Measurements from ENCODE around the gene TEX10.

Gene TEX10

GRCh38 chr9:100287186-100287585 is 65.6 kb downstream of the TEX10 start:
- DNase-seq (ENCODE audit: low read depth), result no peak
- H3K4me3 ChIP-seq (ENCODE audit: low read length), result no peak overlapping the region
- TF ChIP-seq CTCF (IDR thresholded peaks at IDR 0.05; ENCODE audit: insufficient read depth, low read depth, low read length, missing control alignments), result no peak

- TF ChIP-seq CTCF (IDR thresholded peaks at IDR 0.05; ENCODE audit: insufficient read depth, low read depth, low read length, missing control alignments), result no peak
- no peak overlapping the region for H3K4me3 ChIP-seq (ENCODE audit: low read length)
- no peak for DNase-seq (ENCODE audit: low read depth)
Observed at GRCh38 chr9:100286257-100286656, 66.5 kb downstream of the TEX10 start.

- no peak for TF ChIP-seq CTCF (IDR thresholded peaks at IDR 0.05; ENCODE audit: insufficient read depth, low read depth, low read length, missing control alignments)
- no peak overlapping the region for H3K4me3 ChIP-seq (ENCODE audit: low read length)
- DNase-seq (ENCODE audit: low read depth), result no peak
Observed at GRCh38 chr9:100285601-100286000, 67.1 kb downstream of the TEX10 start.

GRCh38 chr9:100285080-100285479 is 67.7 kb downstream of the TEX10 start:
- no peak for TF ChIP-seq CTCF (IDR thresholded peaks at IDR 0.05; ENCODE audit: insufficient read depth, low read depth, low read length, missing control alignments)
- H3K4me3 ChIP-seq (ENCODE audit: low read length), result no peak overlapping the region
- DNase-seq (ENCODE audit: low read depth), result no peak

GRCh38 chr9:100284247-100284646 is 68.5 kb downstream of the TEX10 start:
- H3K4me3 ChIP-seq (ENCODE audit: low read length), result no peak overlapping the region
- no peak for TF ChIP-seq CTCF (IDR thresholded peaks at IDR 0.05; ENCODE audit: insufficient read depth, low read depth, low read length, missing control alignments)
- no peak for DNase-seq (ENCODE audit: low read depth)

DNA sequence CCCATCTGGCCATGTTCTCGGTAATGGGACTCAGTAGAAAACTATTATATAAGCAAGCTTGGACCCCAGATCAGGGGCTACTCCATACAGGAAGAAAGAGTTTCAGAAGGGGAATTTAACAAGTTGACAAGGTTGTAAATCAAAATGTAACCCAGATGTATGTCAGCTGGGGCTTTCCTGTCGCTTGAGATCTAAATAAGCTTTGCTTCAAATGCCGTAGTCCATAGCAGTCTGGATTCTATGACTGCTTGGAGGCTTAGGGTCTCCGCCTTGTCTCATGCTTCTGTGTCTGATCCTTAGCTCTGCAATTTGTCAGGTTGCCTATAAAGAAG is 70.4 kb downstream of the TEX10 start:
- DNase-seq (ENCODE audit: low read depth), result no peak
- no peak overlapping the region for H3K4me3 ChIP-seq (ENCODE audit: low read length)
- no peak for TF ChIP-seq CTCF (IDR thresholded peaks at IDR 0.05; ENCODE audit: insufficient read depth, low read depth, low read length, missing control alignments)

DNA sequence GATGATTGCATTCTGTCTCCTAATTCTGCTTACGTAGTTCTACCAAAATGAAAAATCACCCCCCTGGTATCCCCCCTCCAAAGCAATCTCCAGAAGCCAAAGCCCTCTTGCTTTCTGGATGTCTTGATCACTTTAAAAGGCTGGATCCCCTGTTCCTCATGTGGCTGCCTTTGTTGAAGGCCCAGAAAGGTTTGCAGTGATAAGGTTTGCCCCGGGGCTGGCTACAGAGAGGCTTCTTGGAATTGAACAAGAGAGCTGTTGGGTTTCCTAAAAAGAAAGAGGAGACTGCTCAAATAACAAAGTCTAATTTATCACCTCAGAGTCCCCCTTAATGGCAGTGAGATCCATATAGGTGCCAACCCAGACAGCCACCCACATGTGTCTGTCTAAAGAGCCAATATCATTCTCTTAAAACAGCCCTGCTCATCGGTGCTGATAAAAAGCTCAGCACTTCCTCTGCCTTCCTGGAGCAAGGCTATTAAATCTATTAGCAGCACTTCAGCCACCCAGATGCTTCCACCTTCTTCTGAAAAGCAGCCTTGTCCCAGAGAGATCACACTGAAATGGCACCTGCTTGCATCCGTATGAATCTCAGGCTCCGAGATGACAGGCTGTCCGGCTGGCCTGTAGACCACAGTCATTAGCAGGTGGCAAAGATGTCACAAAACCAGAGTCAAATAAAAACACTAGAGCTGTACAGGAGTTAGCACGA is 70.9 kb downstream of the TEX10 start:
- no peak for DNase-seq (ENCODE audit: low read depth)
- no peak overlapping the region for H3K4me3 ChIP-seq (ENCODE audit: low read length)
- no peak for TF ChIP-seq CTCF (IDR thresholded peaks at IDR 0.05; ENCODE audit: insufficient read depth, low read depth, low read length, missing control alignments)

All from epithelial cell of esophagus (primary cell).